G401.6 (cell line): Measurements from ENCODE around the gene NEK10.
"Not testable (repeated sequence)": the region's sequence is repeated elsewhere in the genome, so short reads cannot be mapped to it uniquely, and the experiment has no call there.

ENCODE experiments used
- FAIRE-seq: peaks from 2 replicates; lab custom pipeline; 2012; peaks lifted over from hg19 to GRCh38; lab: Jason Lieb, UNC

Gene NEK10

DNA sequence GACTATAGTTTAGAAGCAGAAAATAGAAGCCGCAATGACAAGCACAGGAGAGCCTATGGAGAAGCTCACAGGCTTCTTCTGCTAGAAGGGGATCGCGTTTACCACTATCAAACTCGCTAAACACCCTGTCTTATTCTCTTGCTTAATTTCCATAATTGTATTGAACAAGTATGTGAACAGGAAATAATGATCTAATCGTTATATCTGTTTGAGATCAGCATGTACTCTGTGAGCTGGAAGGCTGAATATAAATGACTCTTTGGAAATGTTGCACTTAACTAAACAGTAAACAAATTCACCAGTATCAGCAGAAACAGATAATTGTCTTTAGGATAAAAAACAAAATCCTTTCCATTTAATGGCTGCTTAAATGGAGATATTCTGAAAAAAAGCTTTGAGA lies 15.0 kb downstream of the NEK10 start:
- no peak for FAIRE-seq

- FAIRE-seq, result no peak
These were observed 16.0 kb downstream of the NEK10 start for GRCh38 chr3:27353221-27353620.

DNA sequence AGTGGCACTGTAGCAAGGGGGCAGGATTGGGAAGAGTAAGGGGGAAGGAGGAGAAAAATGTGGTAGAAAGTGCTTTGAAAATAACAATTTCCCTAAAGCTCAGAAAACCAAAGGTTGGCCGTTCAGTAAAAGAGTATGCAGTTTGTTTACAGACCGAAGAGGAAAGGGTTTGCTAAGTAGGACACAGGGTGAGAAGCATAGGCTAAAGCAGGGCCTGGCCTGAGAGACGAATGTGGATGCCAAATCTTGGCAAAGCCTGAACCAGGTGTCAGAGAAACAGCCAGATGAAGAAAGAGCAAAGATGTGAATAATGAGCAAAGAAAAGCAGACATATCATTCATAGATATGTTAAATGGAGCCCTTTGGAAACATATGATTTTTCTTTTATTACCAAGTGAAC lies 17.1 kb downstream of the NEK10 start:
- FAIRE-seq, result no peak

GRCh38 chr3:27349832-27350231 lies 19.4 kb downstream of the NEK10 start:
- FAIRE-seq, result no peak

- no peak for FAIRE-seq
These were observed 23.0 kb downstream of the NEK10 start for GRCh38 chr3:27345959-27346865.

- FAIRE-seq, result no peak
These were observed 23.7 kb downstream of the NEK10 start for GRCh38 chr3:27345493-27345892.

DNA sequence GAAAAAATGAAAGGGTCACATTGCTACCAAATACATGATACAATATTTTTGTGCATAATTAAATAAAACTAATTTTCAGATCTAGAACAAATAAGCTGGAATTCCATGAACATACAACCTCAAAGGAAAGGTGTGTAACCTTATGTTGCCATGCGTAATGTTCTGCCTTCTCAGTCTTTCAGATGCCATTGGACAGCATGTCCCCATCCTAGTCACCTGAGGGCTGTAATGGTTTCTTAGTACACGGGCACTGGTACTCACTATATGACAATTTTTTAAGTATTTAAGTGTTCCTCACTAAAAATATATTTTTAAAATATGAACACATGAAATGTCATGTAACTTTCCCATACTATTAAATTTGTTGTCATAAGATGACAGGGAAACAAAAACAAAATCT lies 24.1 kb downstream of the NEK10 start:
- no peak for FAIRE-seq

- FAIRE-seq, result no peak
These were observed 25.0 kb downstream of the NEK10 start for GRCh38 chr3:27344192-27344591.

DNA sequence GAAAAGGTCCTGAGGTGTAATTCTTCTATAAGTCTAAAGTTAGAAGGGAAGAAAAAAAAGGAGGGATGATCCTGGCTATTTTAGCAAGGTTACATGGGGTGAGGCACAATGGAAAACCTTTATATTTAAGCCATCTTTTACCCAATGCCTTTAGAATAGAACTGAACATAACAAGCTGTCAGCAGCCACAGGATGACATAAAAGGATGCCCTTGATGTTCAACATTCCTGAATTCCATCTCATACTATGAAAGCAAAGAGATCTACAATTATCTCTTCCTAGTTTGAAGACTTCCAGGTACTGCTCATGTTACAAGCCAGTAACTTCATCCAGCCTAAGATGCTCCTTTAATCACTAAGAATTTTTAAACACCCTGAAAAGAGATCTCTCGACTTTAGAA lies 26.9 kb downstream of the NEK10 start:
- no peak for FAIRE-seq

DNA sequence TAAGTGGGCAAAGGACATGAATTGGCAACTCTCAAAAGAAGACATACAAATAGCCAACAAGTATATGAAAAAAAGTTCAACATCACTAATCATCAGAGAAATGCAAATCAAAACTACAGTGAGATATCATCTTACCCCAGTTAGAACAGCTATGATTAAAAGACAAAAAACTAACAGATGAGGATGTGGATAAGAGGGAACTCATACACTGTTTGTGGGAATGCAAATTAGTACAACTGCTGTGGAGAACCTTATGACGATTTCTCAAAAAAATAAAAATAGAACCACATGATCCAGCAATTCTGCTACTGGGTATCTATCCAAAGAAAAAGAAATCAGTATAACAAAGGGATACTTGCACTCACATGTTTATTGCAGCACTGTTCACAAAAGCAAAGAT lies 28.6 kb downstream of the NEK10 start:
- no peak for FAIRE-seq

DNA sequence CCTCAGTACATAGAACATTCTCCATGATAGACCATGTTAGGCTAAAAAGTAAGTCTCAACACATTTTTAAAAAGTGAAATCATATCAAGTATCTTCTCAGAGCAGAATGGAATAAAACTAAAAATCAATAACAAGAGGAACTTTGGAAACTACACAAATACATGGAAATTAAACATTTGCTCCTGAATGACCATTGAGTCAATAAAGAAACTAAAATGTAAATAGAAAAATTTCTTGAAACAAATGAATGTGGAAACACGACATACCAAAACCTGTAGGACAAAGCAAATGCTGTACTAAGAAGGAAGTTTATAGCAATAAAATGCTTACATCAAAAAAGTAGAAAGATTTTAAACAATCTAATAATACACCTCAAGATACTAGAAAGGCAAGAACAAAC lies 33.6 kb downstream of the NEK10 start:
- no peak for FAIRE-seq

GRCh38 chr3:27333843-27334242 lies 35.3 kb downstream of the NEK10 start:
- no peak for FAIRE-seq

- not testable (repeated sequence) for FAIRE-seq
These were observed 40.0 kb downstream of the NEK10 start for GRCh38 chr3:27328982-27329762.

- FAIRE-seq, result no peak
These were observed 42.3 kb downstream of the NEK10 start for GRCh38 chr3:27326629-27327545.

- no peak for FAIRE-seq
These were observed 43.0 kb downstream of the NEK10 start for GRCh38 chr3:27326202-27326601.

GRCh38 chr3:27325419-27325818 lies 43.8 kb downstream of the NEK10 start:
- no peak for FAIRE-seq

- FAIRE-seq, result no peak
These were observed 44.5 kb downstream of the NEK10 start for GRCh38 chr3:27324686-27325085.

- FAIRE-seq, result no peak
These were observed 46.1 kb downstream of the NEK10 start for GRCh38 chr3:27323087-27323570.

- FAIRE-seq, result no peak
These were observed 46.5 kb downstream of the NEK10 start for GRCh38 chr3:27322634-27323033.

DNA sequence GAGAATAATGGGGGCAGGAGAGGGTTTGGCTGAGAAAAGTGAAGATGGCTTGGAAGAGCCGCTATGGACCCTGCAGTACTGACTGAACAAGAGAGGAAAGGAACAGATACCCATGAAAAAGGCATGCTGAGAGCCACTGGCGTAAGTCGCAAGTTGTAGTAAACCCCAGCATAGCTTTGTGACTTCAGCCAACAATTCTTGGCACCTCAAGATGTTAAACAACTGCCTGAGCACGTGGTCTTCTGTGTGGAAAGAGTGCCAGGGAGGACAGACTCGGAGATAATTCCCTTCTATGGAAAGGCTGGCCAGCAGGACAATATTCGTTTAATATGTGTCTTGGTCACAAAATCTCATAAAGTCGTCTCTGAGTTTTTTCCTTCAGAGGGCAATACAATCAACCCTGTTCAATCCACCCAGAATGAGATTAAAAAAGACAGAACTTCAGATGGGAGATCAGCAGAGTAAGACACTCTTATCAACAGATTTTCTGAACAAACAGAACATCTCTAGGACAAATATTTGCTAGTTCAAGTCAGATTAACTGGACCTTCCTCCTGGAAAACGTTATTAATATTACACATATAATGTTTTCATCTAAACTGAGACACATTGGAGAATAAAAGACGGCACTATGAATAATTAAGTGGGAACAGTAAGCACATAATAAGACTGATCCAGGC lies 49.2 kb downstream of the NEK10 start:
- no peak for FAIRE-seq

DNA sequence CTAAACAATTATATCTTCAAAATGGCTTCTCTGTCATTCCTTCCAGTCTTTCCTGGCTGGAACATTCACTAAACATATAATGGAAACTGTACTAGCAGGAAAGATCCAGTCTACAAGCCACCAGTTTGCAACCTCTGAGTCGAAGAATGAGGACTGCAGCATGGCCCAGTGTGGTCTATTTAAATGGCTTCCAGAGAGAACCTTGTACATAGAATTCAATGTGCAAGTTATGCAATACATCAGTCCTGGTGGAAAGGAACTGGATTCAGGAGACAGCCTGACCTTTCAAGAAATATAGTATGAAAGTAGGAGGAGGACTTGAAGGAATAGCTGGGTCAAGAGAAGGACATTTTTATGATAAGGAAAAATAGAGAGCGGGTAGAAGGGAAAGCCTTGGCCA lies 49.9 kb downstream of the NEK10 start:
- FAIRE-seq, result no peak

- FAIRE-seq, result no peak
These were observed 52.1 kb downstream of the NEK10 start for GRCh38 chr3:27317096-27317495.
